ENCODE measurements around the gene TUBG1. TPM values are rescaled to one million over a fixed set of nuclear protein-coding genes. Genes with fewer than 3 reads are reported as not detected.

TUBG1 gene
- total RNA-seq, 4 donors from 2014 or later, result 54.7 to 125 (median 91.7) TPM

DNA sequence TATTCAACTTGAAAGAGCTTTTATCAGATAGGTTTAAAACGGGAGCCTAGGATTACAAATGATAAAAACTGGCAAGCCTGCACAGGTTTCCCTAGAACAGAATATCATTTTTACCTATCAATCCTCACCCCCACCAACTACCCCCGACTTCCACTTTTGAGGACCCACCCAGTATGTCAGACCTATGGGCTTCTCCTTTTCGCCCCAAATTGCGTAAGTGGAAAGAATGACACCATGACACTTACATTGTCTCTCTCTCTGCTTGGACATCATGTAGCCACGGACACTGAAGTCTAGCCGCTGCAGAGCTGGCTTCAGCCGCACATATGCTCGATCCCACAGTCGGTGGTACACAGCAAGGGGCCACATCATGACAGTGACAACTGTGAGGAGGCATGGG, 24.6 kb upstream of the TUBG1 start:
- H3K36me3 ChIP-seq, result peaks cover 0 to 97% of the 10 kb centered on the region in 2 donors
- no peak for ATAC-seq
- H3K27ac ChIP-seq, result peak overlapping the region in 1 of 4 donors; percentile 61
- H3K4me1 ChIP-seq, result peaks cover 14 to 29% of the 10 kb centered on the region in 2 donors
- intact Hi-C loops (cut with DNase I; ENCODE audit: low total_unique reads) (no loop called here), in situ Hi-C loops (cut with MboI; ENCODE audit: low sequenced_read_pairs in 4 of 4) (loop anchor here (10.0 to 25.0 kb wide), 4 partner anchors 100 to 180 kb away; partner anchors contain the start of genes CCR10 (in 3 of the 4), CNTNAP1 (in 3 of the 4), PLEKHH3 (in 2 of the 4) and RAMP2 (in 2 of the 4))
- H3K4me3 ChIP-seq, result no peak overlapping the region
- TF ChIP-seq, protein P1, sequence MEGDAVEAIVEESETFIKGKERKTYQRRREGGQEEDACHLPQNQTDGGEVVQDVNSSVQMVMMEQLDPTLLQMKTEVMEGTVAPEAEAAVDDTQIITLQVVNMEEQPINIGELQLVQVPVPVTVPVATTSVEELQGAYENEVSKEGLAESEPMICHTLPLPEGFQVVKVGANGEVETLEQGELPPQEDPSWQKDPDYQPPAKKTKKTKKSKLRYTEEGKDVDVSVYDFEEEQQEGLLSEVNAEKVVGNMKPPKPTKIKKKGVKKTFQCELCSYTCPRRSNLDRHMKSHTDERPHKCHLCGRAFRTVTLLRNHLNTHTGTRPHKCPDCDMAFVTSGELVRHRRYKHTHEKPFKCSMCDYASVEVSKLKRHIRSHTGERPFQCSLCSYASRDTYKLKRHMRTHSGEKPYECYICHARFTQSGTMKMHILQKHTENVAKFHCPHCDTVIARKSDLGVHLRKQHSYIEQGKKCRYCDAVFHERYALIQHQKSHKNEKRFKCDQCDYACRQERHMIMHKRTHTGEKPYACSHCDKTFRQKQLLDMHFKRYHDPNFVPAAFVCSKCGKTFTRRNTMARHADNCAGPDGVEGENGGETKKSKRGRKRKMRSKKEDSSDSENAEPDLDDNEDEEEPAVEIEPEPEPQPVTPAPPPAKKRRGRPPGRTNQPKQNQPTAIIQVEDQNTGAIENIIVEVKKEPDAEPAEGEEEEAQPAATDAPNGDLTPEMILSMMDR (IDR thresholded peaks at IDR 0.05 in 4 of 5, conservative IDR thresholded peaks at IDR 0.05 in 1 of 5), result no peak
- TF ChIP-seq POLR2A (IDR thresholded peaks at IDR 0.05), result no peak
- H3K27me3 ChIP-seq, result no peaks in the 10 kb centered on the region
- DNase-seq, result no peak
- H3K9me3 ChIP-seq, result no peaks in the 10 kb centered on the region

DNA sequence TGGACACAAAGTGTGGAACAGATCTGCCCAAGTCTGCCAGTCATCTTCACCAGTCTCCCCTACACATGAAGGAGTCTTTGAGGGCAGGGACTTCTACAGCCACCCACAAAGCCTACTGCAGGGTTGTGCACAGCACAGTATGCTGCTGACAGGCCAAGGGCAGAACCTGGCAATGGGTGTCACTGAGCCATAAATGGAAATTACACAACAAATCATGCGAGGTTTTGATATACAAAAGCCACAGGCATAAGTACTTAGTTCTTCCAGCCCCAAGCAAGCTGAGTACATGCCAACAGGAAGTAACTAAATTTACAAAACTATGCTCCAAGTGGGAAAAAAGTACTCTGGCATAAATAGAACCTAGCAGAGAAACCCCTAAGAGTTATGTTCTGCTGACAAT, 24.1 kb upstream of the TUBG1 start:
- peak overlapping the region in 3 of 4 donors; percentile 4 to 61 (median 46) for H3K27ac ChIP-seq
- peaks cover 0 to 97% of the 10 kb centered on the region in 2 donors for H3K36me3 ChIP-seq
- peak in 1 of 2 donors; percentile 32 for ATAC-seq

GRCh38 chr17:42586514-42587230, 22.8 kb upstream of the TUBG1 start:
- H3K4me1 ChIP-seq, result peaks cover 14 to 29% of the 10 kb centered on the region in 2 donors
- H3K9me3 ChIP-seq, result no peaks in the 10 kb centered on the region
- in situ Hi-C loops (cut with MboI; ENCODE audit: low sequenced_read_pairs in 4 of 4), result loop anchor here (10.0 to 25.0 kb wide), 4 partner anchors 98 to 178 kb away; partner anchors contain the start of genes CCR10 (in 3 of the 4), CNTNAP1 (in 3 of the 4), PLEKHH3 (in 2 of the 4) and RAMP2 (in 2 of the 4)
- no peaks in the 10 kb centered on the region for H3K27me3 ChIP-seq
- TF ChIP-seq, protein P1 (IDR thresholded peaks at IDR 0.05 in 4 of 5, conservative IDR thresholded peaks at IDR 0.05 in 1 of 5), result no peak
- no peak for TF ChIP-seq POLR2A (IDR thresholded peaks at IDR 0.05)
- intact Hi-C loops (cut with DNase I; ENCODE audit: low total_unique reads), result no loop called here
- H3K27ac ChIP-seq, result peak overlapping the region in 3 of 4 donors; percentile 13 to 61 (median 59)
- peak in 1 of 2 donors; percentile 19 for ATAC-seq
- DNase-seq, result no peak
- no peak overlapping the region for H3K4me3 ChIP-seq
- H3K36me3 ChIP-seq, result peaks cover 0 to 97% of the 10 kb centered on the region in 2 donors

More for the DNA sequence above, 24.1 kb upstream of the TUBG1 start:
- no peak for TF ChIP-seq POLR2A (IDR thresholded peaks at IDR 0.05)
- TF ChIP-seq, protein P1 (IDR thresholded peaks at IDR 0.05 in 4 of 5, conservative IDR thresholded peaks at IDR 0.05 in 1 of 5), result no peak
- intact Hi-C loops (cut with DNase I; ENCODE audit: low total_unique reads), result no loop called here
- no peak overlapping the region for H3K4me3 ChIP-seq
- H3K4me1 ChIP-seq, result peaks cover 14 to 29% of the 10 kb centered on the region in 2 donors
- H3K27me3 ChIP-seq, result no peaks in the 10 kb centered on the region
- H3K9me3 ChIP-seq, result no peaks in the 10 kb centered on the region
- in situ Hi-C loops (cut with MboI; ENCODE audit: low sequenced_read_pairs in 4 of 4), result loop anchor here (10.0 to 25.0 kb wide), 4 partner anchors 99 to 179 kb away; partner anchors contain the start of genes CCR10 (in 3 of the 4), CNTNAP1 (in 3 of the 4), PLEKHH3 (in 2 of the 4) and RAMP2 (in 2 of the 4)
- DNase-seq, result no peak

- Histone ChIP-seq H3K4me1 (peaks cover 14 to 22% of the 10 kb centered on the region in 2 donors), H3K27ac (no peak overlapping the region), H3K27me3 (no peaks in the 10 kb centered on the region), H3K36me3 (peaks cover 0 to 60% of the 10 kb centered on the region in 2 donors), H3K9me3 (no peaks in the 10 kb centered on the region), H3K4me3 (no peak overlapping the region)
- no peak for ATAC-seq
- DNase-seq, result no peak
- in situ Hi-C loops (cut with MboI; ENCODE audit: low sequenced_read_pairs in 4 of 4), result loop anchor here in 2 of 4 donors (25.0 kb wide), 2 partner anchors 96 to 171 kb away; partner anchors contain the start of genes CCR10 (in 2 of the 2), CNTNAP1 (in 2 of the 2), PLEKHH3 (in 2 of the 2) and RAMP2 (in 1 of the 2)
- intact Hi-C loops (cut with DNase I; ENCODE audit: low total_unique reads), result no loop called here
- TF ChIP-seq, protein P1 (IDR thresholded peaks at IDR 0.05 in 4 of 5, conservative IDR thresholded peaks at IDR 0.05 in 1 of 5), result no peak
- TF ChIP-seq POLR2A (IDR thresholded peaks at IDR 0.05), result no peak
Observed at GRCh38 chr17:42590886-42591285, 18.6 kb upstream of the TUBG1 start.
